ENCODE measurements around the gene PTPN6. TPM values are rescaled to one million over a fixed set of nuclear protein-coding genes. Genes with fewer than 3 reads are reported as not detected.
"Not testable (repeated sequence)": the region's sequence is repeated elsewhere in the genome, so short reads cannot be mapped to it uniquely, and the experiment has no call there.

The PTPN6 gene
- total and polyA plus RNA-seq, 2 of the 4 experiments (the other 2 are of a cell fraction): under 0.01 to 0.14 TPM

GRCh38 chr12:6905414-6906040 lies 45.6 kb upstream of the PTPN6 start:
- peak overlapping the region; percentile 20; the same call in 1 of the 2 replicates for H3K23ac ChIP-seq (ENCODE audit: low read depth, low read length)
- no peak overlapping the region for H2BK15ac ChIP-seq (ENCODE audit: low read depth, low read length)
- H3K9me3 ChIP-seq (ENCODE audit: control insufficient read depth, insufficient read depth, low read length): no peaks in the 10 kb centered on the region
- peak overlapping the region; percentile 65; the same call in 1 of the 2 replicates for H2AK5ac ChIP-seq (ENCODE audit: low read depth, low read length)
- ATAC-seq (ENCODE audit: low read depth): no peak
- no peak overlapping the region for H2BK20ac ChIP-seq (ENCODE audit: low read depth, low read length)
- WGBS, 2 experiments (ENCODE audit: extremely low coverage in 2 of 2, insufficient read length in 1 of 2): 45% methylated on average over 2 of the region's 5 CpGs; no CpG with 5 or more reads in 1 of the 2 experiments
- peaks cover 3% of the 10 kb centered on the region; the same call in 1 of the 2 replicates for H3K4me1 ChIP-seq (ENCODE audit: control insufficient read depth, insufficient read depth, low read length)
- TF ChIP-seq POLR2A (IDR thresholded peaks at IDR 0.05; ENCODE audit: low read depth, low read length): no peak
- TF ChIP-seq BHLHE40 (IDR thresholded peaks at IDR 0.05; ENCODE audit: low read depth, low read length): no peak
- TF ChIP-seq CEBPB (IDR thresholded peaks at IDR 0.05; ENCODE audit: low read depth, low read length): no peak
- POLR2A ChIA-PET (ENCODE audit: unreplicated experiment): interaction anchor here (1.0 kb wide), 1 partner anchor 20 kb away, joined by 4 read pairs; no protein-coding TSS in a partner anchor
- no peak overlapping the region for H3K56ac ChIP-seq (ENCODE audit: extremely low read depth, insufficient read depth, low read length)
- H4K20me1 ChIP-seq (ENCODE audit: insufficient read depth, low read length): no peaks in the 10 kb centered on the region
- H2BK120ac ChIP-seq (ENCODE audit: low read depth, low read length): no peak overlapping the region
- H3K27me3 ChIP-seq (ENCODE audit: control insufficient read depth, insufficient read depth, low read length): no peaks in the 10 kb centered on the region
- H4K91ac ChIP-seq (ENCODE audit: insufficient read depth, low read depth, low read length): no peak overlapping the region
- H4K8ac ChIP-seq (ENCODE audit: low read depth in 2 of 2, low read length in 2 of 2): peak overlapping the region in 1 of 2 experiments; percentile 95; a peak in 2 of 4 replicates
- peak overlapping the region; percentile 89 for H2AK9ac ChIP-seq (replicated peaks; ENCODE audit: low read depth, low read length, poor library complexity)
- no peaks in the 10 kb centered on the region; a peak in 1 of 4 replicates for H3K79me1 ChIP-seq (ENCODE audit: low read depth in 1 of 2, low read length in 2 of 2)
- H3K18ac ChIP-seq (ENCODE audit: low read depth, low read length): no peak overlapping the region
- peak overlapping the region; percentile 76 for H3K4ac ChIP-seq (ENCODE audit: low read depth, low read length)
- no TSS peak for BruUV-seq (replicated peaks)
- H3K4me2 ChIP-seq (ENCODE audit: low read depth, low read length): peak overlapping the region; percentile 96
- no peak overlapping the region for H2BK5ac ChIP-seq (ENCODE audit: low read depth, low read length, poor library complexity, severe bottlenecking)
- peak overlapping the region; percentile 96 for H2AFZ ChIP-seq (replicated peaks; ENCODE audit: low read length, poor library complexity)
- in situ Hi-C loops (cut with MboI; ENCODE audit: low sequenced_read_pairs) (no loop called here), intact Hi-C loops (cut with micrococcal nuclease) (no loop called here), dilution Hi-C loops (cut with HindIII; ENCODE audit: low sequenced_read_pairs, unreplicated experiment) (no loop called here)
- H3K9me1 ChIP-seq (ENCODE audit: insufficient read depth, low read length): peaks cover 4% of the 10 kb centered on the region
- H3K27ac ChIP-seq (ENCODE audit: insufficient read depth, low read length): no peak overlapping the region
- H3K9ac ChIP-seq (ENCODE audit: low read depth, low read length): peak overlapping the region; percentile 81
- no peak overlapping the region for H3K14ac ChIP-seq (replicated peaks; ENCODE audit: low read depth, low read length)
- H4K5ac ChIP-seq (ENCODE audit: low read depth, low read length): 0 out of 2 replicates have a peak overlapping the region, but pooled peaks have one; percentile 20
- no peaks in the 10 kb centered on the region; the same call in 1 of the 2 replicates for H3K36me3 ChIP-seq (ENCODE audit: control insufficient read depth, insufficient read depth, low read length)
- no peak for DNase-seq
- CTCF ChIA-PET: interaction anchor here (0.5 to 1.5 kb wide), 3 partner anchors 14 to 91 kb away, joined by 3 to 7 read pairs (median 6); partner anchors contain the start of gene SPSB2
- 0 out of 2 replicates have a peak overlapping the region, but pooled peaks have one; percentile 90 for H3K4me3 ChIP-seq (ENCODE audit: insufficient read depth, low read depth, low read length)

- H2AK5ac ChIP-seq (ENCODE audit: low read depth, low read length); H2BK20ac ChIP-seq (ENCODE audit: low read depth, low read length); in situ Hi-C loops (cut with MboI; ENCODE audit: low sequenced_read_pairs); H3K23ac ChIP-seq (ENCODE audit: low read depth, low read length); H3K4me1 ChIP-seq (ENCODE audit: control insufficient read depth, insufficient read depth, low read length); H2AFZ ChIP-seq (replicated peaks; ENCODE audit: low read length, poor library complexity); H3K4ac ChIP-seq (ENCODE audit: low read depth, low read length); DNase-seq; H3K18ac ChIP-seq (ENCODE audit: low read depth, low read length); H4K20me1 ChIP-seq (ENCODE audit: insufficient read depth, low read length); H3K56ac ChIP-seq (ENCODE audit: extremely low read depth, insufficient read depth, low read length); H4K8ac ChIP-seq (ENCODE audit: low read depth in 2 of 2, low read length in 2 of 2); H2AK9ac ChIP-seq (replicated peaks; ENCODE audit: low read depth, low read length, poor library complexity); H4K5ac ChIP-seq (ENCODE audit: low read depth, low read length); H3K9me1 ChIP-seq (ENCODE audit: insufficient read depth, low read length); H3K36me3 ChIP-seq (ENCODE audit: control insufficient read depth, insufficient read depth, low read length); H2BK120ac ChIP-seq (ENCODE audit: low read depth, low read length); H3K27ac ChIP-seq (ENCODE audit: insufficient read depth, low read length); ATAC-seq (ENCODE audit: low read depth); BruUV-seq (replicated peaks); H3K27me3 ChIP-seq (ENCODE audit: control insufficient read depth, insufficient read depth, low read length); H3K9me3 ChIP-seq (ENCODE audit: control insufficient read depth, insufficient read depth, low read length); H4K91ac ChIP-seq (ENCODE audit: insufficient read depth, low read depth, low read length); intact Hi-C loops (cut with micrococcal nuclease); H3K4me2 ChIP-seq (ENCODE audit: low read depth, low read length); dilution Hi-C loops (cut with HindIII; ENCODE audit: low sequenced_read_pairs, unreplicated experiment); H3K4me3 ChIP-seq (ENCODE audit: insufficient read depth, low read depth, low read length); H2BK15ac ChIP-seq (ENCODE audit: low read depth, low read length); POLR2A ChIA-PET (ENCODE audit: unreplicated experiment); H2BK5ac ChIP-seq (ENCODE audit: low read depth, low read length, poor library complexity, severe bottlenecking); H3K14ac ChIP-seq (replicated peaks; ENCODE audit: low read depth, low read length); H3K79me1 ChIP-seq (ENCODE audit: low read depth in 1 of 2, low read length in 2 of 2); H3K9ac ChIP-seq (ENCODE audit: low read depth, low read length): not testable (repeated sequence)
- CTCF ChIA-PET: interaction anchor here (1.8 kb wide), 1 partner anchor 17 kb away, joined by 5 read pairs; no protein-coding TSS in a partner anchor
- no CpG with 5 or more reads among the region's 11 CpGs for WGBS, 2 experiments (ENCODE audit: extremely low coverage in 2 of 2, insufficient read length in 1 of 2)
These were observed 43.0 kb upstream of the PTPN6 start for GRCh38 chr12:6908141-6908540.
